HUDEP-2 (cell line): ENCODE measurements around the gene GOSR2.
"Not testable (repeated sequence)": the region's sequence is repeated elsewhere in the genome, so short reads cannot be mapped to it uniquely, and the experiment has no call there.

Source experiments
- DNase-seq, 76 experiments: peaks; one replicate each; lab custom pipeline; 2025; ENCODE audit not compliant: unreplicated experiment in 76 of 76; lab: John Stamatoyannopoulos, UW

Gene GOSR2

DNA sequence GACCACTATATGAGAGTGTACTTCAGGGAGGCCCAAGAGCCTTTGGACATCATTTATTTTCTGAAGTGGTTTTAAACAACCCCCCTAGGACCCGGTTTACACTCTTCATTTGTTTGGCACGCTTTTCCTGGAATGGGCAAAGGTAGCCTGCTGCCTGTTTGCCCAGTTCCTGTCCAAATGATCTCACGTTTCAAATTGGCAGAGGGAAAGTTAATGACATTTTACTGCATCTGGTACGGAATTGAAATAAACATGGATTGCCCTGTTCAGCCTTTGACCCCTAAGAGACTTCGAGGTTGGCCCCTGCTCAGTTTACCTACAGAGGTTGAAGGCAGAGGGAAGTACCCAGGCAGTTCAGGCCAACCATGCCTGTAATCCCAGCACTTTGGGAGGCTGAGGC lies 61.9 kb downstream of the GOSR2 start:
- DNase-seq: no peak

DNA sequence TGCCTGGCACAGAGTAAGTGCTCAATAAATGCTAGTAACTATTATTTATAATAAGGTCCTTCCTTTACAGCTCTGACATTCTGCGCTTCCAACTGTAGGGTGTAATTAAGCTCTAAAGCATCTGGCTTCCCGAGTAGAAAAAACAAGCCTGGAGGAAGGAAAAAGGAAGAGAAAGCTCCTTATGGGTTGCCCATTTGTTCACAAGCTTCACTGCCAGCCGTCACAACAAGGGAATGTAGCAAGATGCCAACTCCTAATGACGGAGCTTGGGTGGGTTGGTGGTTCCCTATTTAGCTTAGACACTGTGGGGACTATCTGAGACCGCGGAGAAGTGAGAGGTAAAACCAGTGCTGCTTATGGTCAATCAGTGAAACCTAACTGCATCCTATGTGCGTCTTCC lies 63.4 kb downstream of the GOSR2 start:
- no peak for DNase-seq

DNA sequence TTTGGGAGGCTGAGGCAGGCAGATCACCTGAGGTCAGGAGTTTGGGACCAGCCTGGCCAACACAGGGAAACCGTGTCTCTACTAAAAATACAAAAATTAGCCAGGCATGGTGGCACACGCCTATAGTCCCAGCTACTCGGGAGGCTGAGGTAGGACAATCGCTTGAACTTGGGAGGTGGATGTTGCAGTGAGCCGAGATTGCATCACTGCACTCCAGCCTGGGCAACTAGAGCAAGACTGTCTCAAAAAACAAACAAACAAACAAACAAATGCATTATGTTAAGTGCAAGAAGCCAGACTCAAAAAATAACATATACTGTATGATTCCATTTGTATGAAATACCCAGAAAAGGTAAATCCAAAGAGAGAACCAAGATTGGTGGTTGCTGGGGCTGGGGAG lies 65.0 kb downstream of the GOSR2 start:
- DNase-seq: not testable (repeated sequence)

DNA sequence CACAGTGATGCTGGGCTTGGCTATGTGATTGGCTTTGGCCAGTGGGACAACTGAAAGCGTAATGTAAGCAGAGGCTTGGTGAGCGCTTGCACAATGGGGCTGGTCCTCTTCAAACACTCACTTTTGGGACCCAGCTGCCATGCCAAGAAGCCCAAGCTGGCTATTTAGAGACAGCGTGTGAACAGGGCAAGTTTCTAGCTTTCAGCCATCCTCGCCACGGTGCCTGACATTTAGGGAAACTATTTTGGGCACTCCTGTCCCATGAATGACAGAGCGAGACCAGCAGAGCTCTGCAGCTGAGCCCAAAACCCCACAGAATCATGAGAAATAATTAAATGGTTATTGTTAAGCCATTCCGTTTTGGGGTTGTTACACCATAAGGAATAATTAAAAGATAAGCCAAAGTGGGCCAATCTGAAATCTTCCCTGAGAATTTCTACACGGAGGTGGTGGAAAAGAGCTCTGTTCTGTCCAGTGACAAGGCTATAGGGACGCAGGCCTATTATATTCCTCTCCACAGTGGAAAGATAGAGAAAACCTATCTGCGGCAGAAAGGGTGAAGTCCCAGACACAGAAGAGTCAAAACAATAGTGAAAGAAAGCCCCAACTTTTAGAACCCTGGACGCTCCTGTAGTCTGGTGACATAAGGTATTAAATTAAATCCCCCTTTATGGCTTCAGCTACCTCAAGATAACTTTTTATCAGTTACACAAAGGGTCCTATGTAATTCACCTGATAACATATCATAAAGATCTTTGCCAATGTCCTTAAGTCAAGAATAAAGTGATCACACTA lies 66.9 kb downstream of the GOSR2 start:
- no peak for DNase-seq

DNA sequence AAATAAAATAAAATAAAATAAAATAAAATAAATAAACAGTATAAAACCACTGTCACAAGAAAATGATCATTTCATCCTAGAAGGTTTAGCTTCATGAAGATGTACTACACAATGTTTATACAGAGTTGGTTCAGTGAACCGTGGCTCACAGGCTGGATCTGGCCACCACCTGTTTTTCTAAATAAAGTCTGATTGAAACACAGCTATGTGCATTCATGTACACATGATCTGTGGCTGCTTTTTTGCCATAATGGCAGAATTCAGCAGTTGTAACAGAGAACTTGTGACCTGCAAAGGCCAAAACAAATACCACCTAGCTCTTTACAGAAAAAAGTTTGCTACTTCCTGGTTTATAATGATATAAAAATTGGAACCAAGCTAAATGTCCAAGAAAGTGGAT lies 68.7 kb downstream of the GOSR2 start:
- DNase-seq: no peak
